Ascending aorta (tissue), 2 donors: ENCODE data around the gene RPSA. TPM values are rescaled to one million over a fixed set of nuclear protein-coding genes. Genes with fewer than 3 reads are reported as not detected.

Source experiments
- DNase-seq, 2 donors: peaks; one replicate each; pipeline ENCODE4 v3.0.0-alpha.2; 2019; ENCODE audit warnings: low spot score in 2 of 2
- H3K27ac ChIP-seq, 2 donors: fragments of 200-600 bp; sonication (generic); one replicate each; pipeline ENCODE4 v1.5.1; 2016 to 2017; ENCODE audit warnings: mild to moderate bottlenecking in 1 of 2
- H3K27me3 ChIP-seq: fragments of 200-600 bp; sonication (generic); one replicate; pipeline ENCODE4 v1.5.1; 2017
- H3K36me3 ChIP-seq, 2 donors: fragments of 200-600 bp; sonication (generic); one replicate each; pipeline ENCODE4 v1.5.1; 2016
- H3K4me1 ChIP-seq, 2 donors: fragments of 200-600 bp; sonication (generic); one replicate each; pipeline ENCODE4 v1.5.1; 2016 to 2017; ENCODE audit warnings: mild to moderate bottlenecking in 1 of 2
- H3K4me3 ChIP-seq, 2 donors: fragments of 200-600 bp; sonication (generic); one replicate each; pipeline ENCODE4 v1.5.1; 2016 to 2017; ENCODE audit warnings: mild to moderate bottlenecking in 1 of 2
- H3K9me3 ChIP-seq, 2 donors: fragments of 200-600 bp; sonication (generic); one replicate each; pipeline ENCODE4 v1.5.1; 2016
- CTCF ChIP-seq, 3 experiments: fragments of 200-600 bp in 2 of 3; fragments of 450-650 bp in 1 of 3; sonication (generic) in 2 of 3; IDR thresholded peaks; one replicate each; pipeline ENCODE4 v1.5.1; 2016 to 2019; ENCODE audit warnings: antibody characterized with exemption in 3 of 3, mild to moderate bottlenecking in 1 of 3, moderate library complexity in 1 of 3
- intact Hi-C: fragments of 100-400 bp; cut with DNase I; formaldehyde crosslinking; loops from one replicate; pipeline ENCODE4 v1.15.1; 2023
- total RNA-seq: library from RNA; depleted of rRNA; stranded (reverse); fragments of >200 nt; gene quantifications from one replicate; pipeline ENCODE4 v1.1.0, GENCODE V29; 2016

RPSA gene
- total RNA-seq, 1 donor from 2014 or later, result 745 TPM

DNA sequence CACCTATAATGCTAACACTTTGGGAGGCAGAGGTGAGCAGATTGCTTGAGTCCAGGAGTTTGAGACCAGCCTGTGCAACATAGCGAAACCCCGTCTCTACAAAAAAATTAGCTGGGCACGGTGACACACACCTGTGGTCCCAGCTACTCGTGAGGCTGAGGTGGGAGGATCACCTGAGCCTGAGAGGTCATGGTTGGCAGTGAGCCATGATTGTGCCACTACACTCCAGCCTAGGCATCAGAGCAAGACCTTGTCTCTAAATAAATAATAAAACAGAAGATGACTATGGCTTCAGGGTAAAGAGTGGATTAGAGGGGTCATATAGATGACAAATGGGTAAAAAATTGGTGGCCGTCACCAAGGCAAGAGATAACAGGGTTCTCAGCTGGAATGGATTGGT lies 20.2 kb upstream of the RPSA start:
- H3K4me1 ChIP-seq, result peaks cover 0 to 16% of the 10 kb centered on the region in 2 donors
- intact Hi-C loops, result loop anchor here (10.0 kb wide), 3 partner anchors 282 to 1068 kb away; partner anchors contain the start of genes GORASP1, RPL14 and TTC21A
- no peak overlapping the region for H3K4me3 ChIP-seq
- TF ChIP-seq CTCF (IDR thresholded peaks at IDR 0.05), result no peak
- H3K9me3 ChIP-seq, result no peaks in the 10 kb centered on the region
- H3K27me3 ChIP-seq, result no peaks in the 10 kb centered on the region
- DNase-seq, result no peak
- no peak overlapping the region for H3K27ac ChIP-seq
- H3K36me3 ChIP-seq, result peaks cover 16 to 22% of the 10 kb centered on the region in 2 donors

DNA sequence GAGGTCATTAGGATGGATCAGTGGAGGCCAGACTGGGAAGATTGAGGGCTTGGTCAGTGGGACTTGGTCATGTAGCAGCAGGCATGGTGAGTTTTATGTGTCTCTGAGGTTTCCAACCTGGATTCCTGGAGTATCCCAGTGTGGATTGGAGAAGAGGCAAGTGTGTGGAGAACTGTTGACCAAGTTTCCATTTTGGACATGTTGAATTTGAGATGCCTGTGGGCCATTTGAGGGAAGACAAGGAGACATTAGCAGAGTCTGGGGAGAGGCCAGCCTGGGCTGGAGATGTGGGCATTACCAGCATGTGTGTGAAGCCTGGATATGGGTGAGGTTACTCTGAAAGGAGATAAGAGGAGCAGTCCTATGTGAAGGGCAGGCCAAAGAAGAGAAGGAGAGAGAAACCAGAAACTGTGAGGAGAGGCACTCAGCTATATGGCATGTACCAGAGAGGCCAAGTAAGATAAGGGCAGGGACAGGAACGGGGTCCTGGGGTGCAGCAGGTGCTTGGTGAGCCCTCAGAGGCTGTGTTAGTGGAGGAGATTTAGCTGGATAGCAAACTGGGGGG lies 19.0 kb upstream of the RPSA start:
- Histone ChIP-seq H3K9me3 (no peaks in the 10 kb centered on the region), H3K27me3 (no peaks in the 10 kb centered on the region), H3K4me3 (no peak overlapping the region), H3K4me1 (peaks cover 0 to 15% of the 10 kb centered on the region in 2 donors), H3K36me3 (peaks cover 28 to 33% of the 10 kb centered on the region in 2 donors), H3K27ac (no peak overlapping the region)
- no peak for TF ChIP-seq CTCF (IDR thresholded peaks at IDR 0.05)
- intact Hi-C loops, result loop anchor here (10.0 kb wide), 3 partner anchors 283 to 1067 kb away; partner anchors contain the start of genes GORASP1, RPL14 and TTC21A
- DNase-seq, result no peak

DNA sequence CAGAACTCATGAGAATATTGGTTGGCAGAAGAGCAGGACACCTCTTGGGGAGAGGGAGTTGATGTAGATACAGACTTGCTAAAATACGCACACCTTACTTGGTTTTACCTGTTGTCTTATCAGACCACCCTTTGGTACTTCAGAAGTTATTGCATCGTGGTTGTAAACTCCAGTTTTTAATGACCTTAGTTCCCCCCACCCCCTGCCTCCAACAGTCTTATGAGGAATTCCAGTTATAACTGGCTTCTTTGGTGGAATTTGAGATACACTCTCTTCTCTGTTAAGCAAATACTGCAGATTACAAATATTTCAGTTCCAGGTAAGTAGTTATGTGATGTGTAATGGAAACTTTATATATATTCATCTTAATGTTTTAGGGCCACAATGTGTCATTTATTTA lies 18.4 kb upstream of the RPSA start:
- TF ChIP-seq CTCF (IDR thresholded peaks at IDR 0.05), result no peak
- Histone ChIP-seq H3K4me1 (peaks cover 0 to 10% of the 10 kb centered on the region in 2 donors), H3K27me3 (no peaks in the 10 kb centered on the region), H3K36me3 (peaks cover 34 to 39% of the 10 kb centered on the region in 2 donors), H3K27ac (no peak overlapping the region), H3K9me3 (no peaks in the 10 kb centered on the region), H3K4me3 (no peak overlapping the region)
- intact Hi-C loops, result loop anchor here (10.0 kb wide), 3 partner anchors 283 to 1067 kb away; partner anchors contain the start of genes GORASP1, RPL14 and TTC21A
- no peak for DNase-seq

- no peak for TF ChIP-seq CTCF (IDR thresholded peaks at IDR 0.05)
- intact Hi-C loops, result loop anchor here (10.0 kb wide), 3 partner anchors 284 to 1066 kb away; partner anchors contain the start of genes GORASP1, RPL14 and TTC21A
Observed at GRCh38 chr3:39388741-39389248, 17.7 kb upstream of the RPSA start.

GRCh38 chr3:39390181-39390580 lies 16.3 kb upstream of the RPSA start:
- Histone ChIP-seq H3K9me3 (no peaks in the 10 kb centered on the region), H3K27ac (no peak overlapping the region), H3K36me3 (peaks cover 51 to 58% of the 10 kb centered on the region in 2 donors), H3K4me3 (no peak overlapping the region), H3K4me1 (peaks cover 0 to 4% of the 10 kb centered on the region in 2 donors), H3K27me3 (no peaks in the 10 kb centered on the region)
- DNase-seq, result no peak
- intact Hi-C loops, result no loop called here
- TF ChIP-seq CTCF (IDR thresholded peaks at IDR 0.05), result no peak

More at GRCh38 chr3:39388741-39389248, 17.7 kb upstream of the RPSA start:
- Histone ChIP-seq H3K27me3 (no peaks in the 10 kb centered on the region), H3K4me1 (peaks cover 0 to 10% of the 10 kb centered on the region in 2 donors), H3K36me3 (peaks cover 39 to 44% of the 10 kb centered on the region in 2 donors), H3K27ac (no peak overlapping the region), H3K4me3 (no peak overlapping the region), H3K9me3 (no peaks in the 10 kb centered on the region)
- DNase-seq, result no peak
